ENCODE measurements around the gene PLP1. TPM values are rescaled to one million over a fixed set of nuclear protein-coding genes. Genes with fewer than 3 reads are reported as not detected.

The PLP1 gene, protein sequence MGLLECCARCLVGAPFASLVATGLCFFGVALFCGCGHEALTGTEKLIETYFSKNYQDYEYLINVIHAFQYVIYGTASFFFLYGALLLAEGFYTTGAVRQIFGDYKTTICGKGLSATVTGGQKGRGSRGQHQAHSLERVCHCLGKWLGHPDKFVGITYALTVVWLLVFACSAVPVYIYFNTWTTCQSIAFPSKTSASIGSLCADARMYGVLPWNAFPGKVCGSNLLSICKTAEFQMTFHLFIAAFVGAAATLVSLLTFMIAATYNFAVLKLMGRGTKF
- total RNA-seq: under 0.01 TPM in 2 replicates

- TF ChIP-seq CTCF (IDR thresholded peaks at IDR 0.05; ENCODE audit: insufficient read depth, low read depth, low read length): no peak
- no peak within 1 kb of the TSS for H3K4me3 ChIP-seq (ENCODE audit: low read depth, low read length)
- DNase-seq (ENCODE audit: low read depth): no peak
Observed at GRCh38 chrX:103776546-103776945, at the start of gene PLP1. PLP1 (plus strand) TSS chrX:103776840; CDS start chrX:103776996, 156 bp downstream.

- H3K4me3 ChIP-seq (ENCODE audit: low read depth, low read length): no peak overlapping the region
- DNase-seq (ENCODE audit: low read depth): no peak
- no peak for TF ChIP-seq CTCF (IDR thresholded peaks at IDR 0.05; ENCODE audit: insufficient read depth, low read depth, low read length)
Observed at GRCh38 chrX:103727115-103727514, 49.5 kb upstream of the PLP1 start.

- DNase-seq (ENCODE audit: low read depth): no peak
- TF ChIP-seq CTCF (IDR thresholded peaks at IDR 0.05; ENCODE audit: insufficient read depth, low read depth, low read length): no peak
- H3K4me3 ChIP-seq (ENCODE audit: low read depth, low read length): no peak overlapping the region
Observed at GRCh38 chrX:103729015-103729414, 47.6 kb upstream of the PLP1 start.

DNA sequence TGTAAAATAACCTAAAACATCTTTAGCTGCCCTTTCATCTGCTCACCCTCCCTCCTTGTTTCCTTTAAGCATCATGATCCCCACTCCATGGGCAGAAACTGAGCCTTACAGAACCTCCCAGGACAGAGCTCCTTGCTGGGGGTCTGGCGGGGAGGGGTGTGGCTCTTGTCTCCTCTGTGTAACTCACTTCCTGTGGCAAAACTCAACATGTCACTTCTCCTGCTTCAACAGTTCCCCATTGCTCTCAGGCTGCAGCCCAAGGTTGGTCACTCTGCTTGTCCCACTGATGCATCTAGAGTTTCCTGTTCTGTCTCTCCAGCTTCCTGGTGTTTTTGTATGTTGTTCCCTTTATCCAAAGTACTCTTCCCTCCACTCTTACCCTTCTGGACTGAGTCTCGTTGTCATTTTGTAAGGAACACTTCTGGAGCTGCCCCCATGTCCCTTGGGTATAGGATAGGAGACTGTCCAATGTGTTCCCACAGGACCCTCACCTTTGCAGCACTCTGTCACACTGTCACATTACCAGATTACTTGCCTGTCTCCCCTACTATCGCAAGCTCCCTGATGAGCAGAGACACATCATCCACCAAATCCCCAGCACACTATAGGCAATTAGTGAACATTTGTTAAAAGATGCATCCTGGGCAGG, 46.4 kb upstream of the PLP1 start:
- DNase-seq (ENCODE audit: low read depth): no peak
- H3K4me3 ChIP-seq (ENCODE audit: low read depth, low read length): no peak overlapping the region
- TF ChIP-seq CTCF (IDR thresholded peaks at IDR 0.05; ENCODE audit: insufficient read depth, low read depth, low read length): no peak

- peak; percentile 73 for DNase-seq (ENCODE audit: low read depth)
- no peak overlapping the region for H3K4me3 ChIP-seq (ENCODE audit: low read depth, low read length)
- no peak for TF ChIP-seq CTCF (IDR thresholded peaks at IDR 0.05; ENCODE audit: insufficient read depth, low read depth, low read length)
Observed at GRCh38 chrX:103730796-103731493, 45.7 kb upstream of the PLP1 start.

GRCh38 chrX:103733017-103733416, 43.6 kb upstream of the PLP1 start:
- no peak for TF ChIP-seq CTCF (IDR thresholded peaks at IDR 0.05; ENCODE audit: insufficient read depth, low read depth, low read length)
- no peak overlapping the region for H3K4me3 ChIP-seq (ENCODE audit: low read depth, low read length)
- no peak for DNase-seq (ENCODE audit: low read depth)
